Liver (tissue), 9 donors: ENCODE data around the gene ZMAT5. TPM values are rescaled to one million over a fixed set of nuclear protein-coding genes. Genes with fewer than 3 reads are reported as not detected.

Experiments
- DNase-seq: peaks from one replicate; pipeline ENCODE4 v3.0.0-alpha.2; 2017; ENCODE audit warnings: low spot score
- H3K27ac ChIP-seq, 2 donors: one replicate each; pipeline ENCODE4 v1.7.0; 2013; ENCODE audit warnings: inconsistent platforms in 2 of 2, low read length in 2 of 2, control low read depth in 1 of 2, low read depth in 1 of 2, mild to moderate bottlenecking in 1 of 2
- H3K27me3 ChIP-seq, 4 donors: one replicate each; pipeline versions ENCODE4 v1.6.1 to v1.7.0; 2013; ENCODE audit warnings: low read length in 3 of 4, inconsistent platforms in 1 of 4, mild to moderate bottlenecking in 1 of 4, moderate library complexity in 1 of 4; ENCODE audit not compliant: control insufficient read depth in 4 of 4, insufficient read depth in 4 of 4
- H3K36me3 ChIP-seq, 4 donors: one replicate each; pipeline versions ENCODE4 v1.6.1 to v1.7.0; 2013; ENCODE audit warnings: low read length in 3 of 4, mild to moderate bottlenecking in 3 of 4, low read depth in 1 of 4, moderate library complexity in 1 of 4; ENCODE audit not compliant: control insufficient read depth in 4 of 4, insufficient read depth in 3 of 4
- H3K4me1 ChIP-seq, 4 donors: one replicate each; pipeline versions ENCODE4 v1.6.1 to v1.7.0; 2013; ENCODE audit warnings: low read length in 3 of 4, mild to moderate bottlenecking in 3 of 4, moderate library complexity in 1 of 4; ENCODE audit not compliant: control insufficient read depth in 4 of 4, insufficient read depth in 4 of 4
- H3K4me3 ChIP-seq, 3 donors: one replicate each; pipeline versions ENCODE4 v1.6.1 to v1.7.0; 2013; ENCODE audit warnings: low read length in 3 of 3, control low read depth in 1 of 3, low read depth in 1 of 3, mild to moderate bottlenecking in 1 of 3
- H3K9ac ChIP-seq, 2 donors: one replicate each; pipeline ENCODE4 v1.7.0; 2013; ENCODE audit warnings: low read length in 2 of 2, mild to moderate bottlenecking in 2 of 2, moderate library complexity in 2 of 2, control low read depth in 1 of 2, low read depth in 1 of 2
- H3K9me3 ChIP-seq, 4 donors: one replicate each; pipeline versions ENCODE4 v1.6.1 to v1.7.0; 2013; ENCODE audit warnings: low read length in 3 of 4; ENCODE audit not compliant: control insufficient read depth in 4 of 4
- FOXA2 ChIP-seq: IDR thresholded peaks from 2 replicates; pipeline ENCODE4 v1.6.1; 2016; ENCODE audit warnings: antibody characterized with exemption
- GABPA ChIP-seq, 2 donors: IDR thresholded peaks in 1 of 2; conservative IDR thresholded peaks in 1 of 2; 2 replicates each; pipeline ENCODE4 v1.6.1; 2016; ENCODE audit warnings: antibody characterized with exemption in 2 of 2, mild to moderate bottlenecking in 1 of 2, moderate library complexity in 1 of 2
- SP1 ChIP-seq: IDR thresholded peaks from 2 replicates; pipeline ENCODE4 v1.6.1; 2018; ENCODE audit warnings: antibody characterized with exemption, mild to moderate bottlenecking
- TAF1 ChIP-seq: conservative IDR thresholded peaks from 2 replicates; pipeline ENCODE4 v1.6.1; 2016; ENCODE audit warnings: antibody characterized with exemption, mild to moderate bottlenecking
- YY1 ChIP-seq: IDR thresholded peaks from 2 replicates; pipeline ENCODE4 v1.6.1; 2016; ENCODE audit warnings: antibody characterized with exemption, mild to moderate bottlenecking
- WGBS: extraction: QIAGEN DNeasy Blood & Tissue Kit; methylation state at CpG from one replicate; pipeline ENCODE4 v1.1.7; 2013; 5-methylcytosine and 5-hydroxymethylcytosine counted together
- polyA plus RNA-seq, 2 donors: library from polyadenylated mRNA; stranded (reverse) in 1 of 2; unstranded in 1 of 2; fragments of 200-250 nt in 1 of 2; fragments of >200 nt in 1 of 2; fragmentation: Nextera tagmentation in 1 of 2; extraction: Ambion mirVana in 1 of 2; gene quantifications; one replicate each; pipeline versions ENCODE4 v1.2.1 to v1.2.3, GENCODE V29; 2013 to 2015
- total RNA-seq, 2 donors: library from RNA; depleted of rRNA; stranded (reverse); fragments of >200 nt; gene quantifications; one replicate each; pipeline ENCODE4 v1.2.3, GENCODE V29; 2014
- TF ChIP-seq, protein P1 (sequence below): fragments of 150-350 bp; IDR thresholded peaks from 2 replicates; pipeline ENCODE4 v1.5.1; 2017; ENCODE audit warnings: improper control_type of control experiment, low read depth, low read length; ENCODE audit not compliant: missing input control
- TF ChIP-seq, protein P2 (sequence below): IDR thresholded peaks from 2 replicates; pipeline ENCODE4 v1.6.1; 2016; ENCODE audit warnings: antibody characterized with exemption
- TF ChIP-seq, protein P3 (sequence below): IDR thresholded peaks from 2 replicates; pipeline ENCODE4 v1.6.1; 2016; ENCODE audit warnings: antibody characterized with exemption
- TF ChIP-seq, protein P4 (sequence below): IDR thresholded peaks from 2 replicates; pipeline ENCODE4 v1.6.1; 2016; ENCODE audit warnings: antibody characterized with exemption, mild to moderate bottlenecking
- donor health status: healthy.
- donor health status: healthy.
- donor health status: healthy.
- donor health status: healthy.
- donor health status: healthy.

Gene ZMAT5
- total and polyA plus RNA-seq, 4 donors, result 9.2 to 18.8 (median 13.5) TPM

DNA sequence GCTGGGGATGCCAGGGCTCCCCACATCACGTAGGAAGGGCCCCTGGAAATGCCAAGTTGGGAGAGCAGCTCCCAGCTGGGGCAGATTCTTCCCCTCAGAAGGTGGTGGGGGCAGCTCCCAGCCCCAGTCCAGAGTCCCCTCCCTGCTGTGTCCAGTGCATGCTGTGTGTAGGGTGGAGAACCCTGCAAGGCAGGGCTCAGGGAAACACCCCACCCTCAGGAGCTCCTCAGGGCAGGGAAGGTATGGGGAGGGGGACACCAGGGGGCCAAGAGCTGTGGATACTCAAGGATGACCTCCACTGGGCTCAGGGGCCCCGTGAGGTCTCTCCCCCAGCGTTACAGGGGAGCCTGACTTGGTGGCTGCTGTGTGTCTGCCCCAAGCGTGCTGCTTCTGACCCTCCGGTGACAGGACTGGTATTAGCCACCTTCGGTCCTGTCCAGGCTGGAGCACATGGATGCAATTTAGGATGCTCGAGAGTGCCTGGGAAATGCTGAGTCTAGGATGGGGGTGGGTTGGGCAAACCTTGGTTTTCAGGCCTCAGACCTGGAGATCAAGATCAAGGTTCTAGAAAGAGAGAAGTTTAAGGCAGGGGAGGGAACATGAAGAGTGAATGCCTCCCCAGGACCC lies 63.1 kb downstream of the ZMAT5 start:
- DNase-seq, result no peak
- H3K9ac ChIP-seq, result no peak overlapping the region
- TF ChIP-seq YY1, result no peak
- TF ChIP-seq, protein P1, sequence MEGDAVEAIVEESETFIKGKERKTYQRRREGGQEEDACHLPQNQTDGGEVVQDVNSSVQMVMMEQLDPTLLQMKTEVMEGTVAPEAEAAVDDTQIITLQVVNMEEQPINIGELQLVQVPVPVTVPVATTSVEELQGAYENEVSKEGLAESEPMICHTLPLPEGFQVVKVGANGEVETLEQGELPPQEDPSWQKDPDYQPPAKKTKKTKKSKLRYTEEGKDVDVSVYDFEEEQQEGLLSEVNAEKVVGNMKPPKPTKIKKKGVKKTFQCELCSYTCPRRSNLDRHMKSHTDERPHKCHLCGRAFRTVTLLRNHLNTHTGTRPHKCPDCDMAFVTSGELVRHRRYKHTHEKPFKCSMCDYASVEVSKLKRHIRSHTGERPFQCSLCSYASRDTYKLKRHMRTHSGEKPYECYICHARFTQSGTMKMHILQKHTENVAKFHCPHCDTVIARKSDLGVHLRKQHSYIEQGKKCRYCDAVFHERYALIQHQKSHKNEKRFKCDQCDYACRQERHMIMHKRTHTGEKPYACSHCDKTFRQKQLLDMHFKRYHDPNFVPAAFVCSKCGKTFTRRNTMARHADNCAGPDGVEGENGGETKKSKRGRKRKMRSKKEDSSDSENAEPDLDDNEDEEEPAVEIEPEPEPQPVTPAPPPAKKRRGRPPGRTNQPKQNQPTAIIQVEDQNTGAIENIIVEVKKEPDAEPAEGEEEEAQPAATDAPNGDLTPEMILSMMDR, result no peak
- TF ChIP-seq TAF1, result no peak
- TF ChIP-seq, protein P2, sequence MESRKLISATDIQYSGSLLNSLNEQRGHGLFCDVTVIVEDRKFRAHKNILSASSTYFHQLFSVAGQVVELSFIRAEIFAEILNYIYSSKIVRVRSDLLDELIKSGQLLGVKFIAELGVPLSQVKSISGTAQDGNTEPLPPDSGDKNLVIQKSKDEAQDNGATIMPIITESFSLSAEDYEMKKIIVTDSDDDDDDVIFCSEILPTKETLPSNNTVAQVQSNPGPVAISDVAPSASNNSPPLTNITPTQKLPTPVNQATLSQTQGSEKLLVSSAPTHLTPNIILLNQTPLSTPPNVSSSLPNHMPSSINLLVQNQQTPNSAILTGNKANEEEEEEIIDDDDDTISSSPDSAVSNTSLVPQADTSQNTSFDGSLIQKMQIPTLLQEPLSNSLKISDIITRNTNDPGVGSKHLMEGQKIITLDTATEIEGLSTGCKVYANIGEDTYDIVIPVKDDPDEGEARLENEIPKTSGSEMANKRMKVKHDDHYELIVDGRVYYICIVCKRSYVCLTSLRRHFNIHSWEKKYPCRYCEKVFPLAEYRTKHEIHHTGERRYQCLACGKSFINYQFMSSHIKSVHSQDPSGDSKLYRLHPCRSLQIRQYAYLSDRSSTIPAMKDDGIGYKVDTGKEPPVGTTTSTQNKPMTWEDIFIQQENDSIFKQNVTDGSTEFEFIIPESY, result no peak
- TF ChIP-seq FOXA2, result no peak
- no peak for TF ChIP-seq SP1
- H3K36me3 ChIP-seq, result no peaks in the 10 kb centered on the region
- no peaks in the 10 kb centered on the region for H3K27me3 ChIP-seq
- no peak overlapping the region for H3K27ac ChIP-seq
- H3K4me3 ChIP-seq, result no peak overlapping the region
- 49% methylated on average over 7 of the region's 7 CpGs for WGBS
- no peaks in the 10 kb centered on the region for H3K4me1 ChIP-seq
- no peaks in the 10 kb centered on the region for H3K9me3 ChIP-seq

DNA sequence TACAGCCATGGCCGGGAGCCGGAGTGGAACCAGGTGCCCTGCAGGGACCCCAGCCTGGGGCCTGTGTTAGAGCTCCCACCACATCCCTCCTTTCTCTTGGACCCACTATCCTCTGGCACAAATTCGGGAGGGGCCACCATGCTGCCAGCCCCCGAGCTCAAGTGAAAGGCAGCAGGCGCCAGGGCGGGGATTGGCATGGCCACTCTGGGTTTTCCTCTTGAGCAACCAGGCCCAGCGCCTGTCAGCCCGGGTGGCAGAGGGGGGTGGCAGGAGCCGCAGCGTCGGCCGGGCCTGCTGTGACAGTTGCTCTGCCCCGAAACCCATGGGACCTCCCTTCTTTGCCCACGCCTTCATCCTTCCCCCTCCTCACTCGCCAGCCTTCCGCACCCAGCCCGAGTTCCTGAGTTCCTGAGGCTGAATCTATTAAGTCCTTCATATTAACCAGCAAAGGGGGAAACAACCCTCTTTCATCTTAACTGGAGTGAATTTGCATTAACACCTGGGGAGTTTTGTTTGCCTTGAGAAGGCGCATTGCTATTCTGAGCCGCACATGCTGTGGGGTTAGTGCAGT lies 63.8 kb downstream of the ZMAT5 start:
- DNase-seq, result no peak

More for the DNA sequence above, 63.8 kb downstream of the ZMAT5 start:
- TF ChIP-seq, protein P3, sequence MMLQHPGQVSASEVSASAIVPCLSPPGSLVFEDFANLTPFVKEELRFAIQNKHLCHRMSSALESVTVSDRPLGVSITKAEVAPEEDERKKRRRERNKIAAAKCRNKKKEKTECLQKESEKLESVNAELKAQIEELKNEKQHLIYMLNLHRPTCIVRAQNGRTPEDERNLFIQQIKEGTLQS, result no peak
- no peak for TF ChIP-seq GABPA (IDR thresholded peaks at IDR 0.05 in 1 of 2, conservative IDR thresholded peaks at IDR 0.05 in 1 of 2)
- TF ChIP-seq, protein P4, sequence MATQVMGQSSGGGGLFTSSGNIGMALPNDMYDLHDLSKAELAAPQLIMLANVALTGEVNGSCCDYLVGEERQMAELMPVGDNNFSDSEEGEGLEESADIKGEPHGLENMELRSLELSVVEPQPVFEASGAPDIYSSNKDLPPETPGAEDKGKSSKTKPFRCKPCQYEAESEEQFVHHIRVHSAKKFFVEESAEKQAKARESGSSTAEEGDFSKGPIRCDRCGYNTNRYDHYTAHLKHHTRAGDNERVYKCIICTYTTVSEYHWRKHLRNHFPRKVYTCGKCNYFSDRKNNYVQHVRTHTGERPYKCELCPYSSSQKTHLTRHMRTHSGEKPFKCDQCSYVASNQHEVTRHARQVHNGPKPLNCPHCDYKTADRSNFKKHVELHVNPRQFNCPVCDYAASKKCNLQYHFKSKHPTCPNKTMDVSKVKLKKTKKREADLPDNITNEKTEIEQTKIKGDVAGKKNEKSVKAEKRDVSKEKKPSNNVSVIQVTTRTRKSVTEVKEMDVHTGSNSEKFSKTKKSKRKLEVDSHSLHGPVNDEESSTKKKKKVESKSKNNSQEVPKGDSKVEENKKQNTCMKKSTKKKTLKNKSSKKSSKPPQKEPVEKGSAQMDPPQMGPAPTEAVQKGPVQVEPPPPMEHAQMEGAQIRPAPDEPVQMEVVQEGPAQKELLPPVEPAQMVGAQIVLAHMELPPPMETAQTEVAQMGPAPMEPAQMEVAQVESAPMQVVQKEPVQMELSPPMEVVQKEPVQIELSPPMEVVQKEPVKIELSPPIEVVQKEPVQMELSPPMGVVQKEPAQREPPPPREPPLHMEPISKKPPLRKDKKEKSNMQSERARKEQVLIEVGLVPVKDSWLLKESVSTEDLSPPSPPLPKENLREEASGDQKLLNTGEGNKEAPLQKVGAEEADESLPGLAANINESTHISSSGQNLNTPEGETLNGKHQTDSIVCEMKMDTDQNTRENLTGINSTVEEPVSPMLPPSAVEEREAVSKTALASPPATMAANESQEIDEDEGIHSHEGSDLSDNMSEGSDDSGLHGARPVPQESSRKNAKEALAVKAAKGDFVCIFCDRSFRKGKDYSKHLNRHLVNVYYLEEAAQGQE, result no peak
- Histone ChIP-seq H3K27ac (no peak overlapping the region), H3K9me3 (no peaks in the 10 kb centered on the region), H3K4me3 (no peak overlapping the region), H3K36me3 (no peaks in the 10 kb centered on the region), H3K27me3 (no peaks in the 10 kb centered on the region), H3K4me1 (no peaks in the 10 kb centered on the region), H3K9ac (no peak overlapping the region)
- WGBS, result 39% methylated on average over 19 of the region's 19 CpGs
